ENCODE data around the gene FTL. TPM values are rescaled to one million over a fixed set of nuclear protein-coding genes. Genes with fewer than 3 reads are reported as not detected.
A peak's percentile ranks its signal among the peaks of the same experiment; 100 is the strongest.

Gene FTL
- total and polyA plus RNA-seq, 4 donors: 3,184 to 17,889 (median 5,311) TPM

DNA sequence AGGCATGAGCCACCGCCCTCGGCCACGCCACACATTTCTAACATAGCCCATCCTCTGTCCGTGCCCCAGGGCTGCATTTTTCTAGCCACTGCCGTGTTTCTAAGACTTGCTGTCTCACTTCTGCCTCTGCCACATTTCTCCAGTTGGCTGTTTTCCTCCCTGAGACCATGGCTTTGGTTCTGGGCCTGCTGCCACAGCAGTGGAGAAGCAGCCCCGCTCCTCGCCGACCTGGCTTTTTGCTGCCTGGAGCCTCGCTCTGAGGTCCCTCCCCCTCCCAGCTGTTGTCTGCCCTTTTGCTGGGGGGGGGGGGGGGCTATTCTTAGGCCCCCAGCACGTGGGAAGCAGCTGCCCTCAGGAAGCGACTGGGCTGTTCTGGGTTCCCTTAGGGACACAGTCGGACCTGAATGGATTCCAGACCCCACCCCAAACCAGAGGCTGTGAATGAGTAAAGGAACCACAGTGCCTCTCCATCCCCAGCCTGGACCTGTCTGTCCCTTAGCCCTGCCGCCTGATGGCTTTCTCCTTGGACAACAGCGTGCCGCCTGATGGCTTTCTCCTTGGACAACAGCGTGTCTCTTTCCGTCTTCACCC, 24.7 kb downstream of the FTL start:
- no peaks in the 10 kb centered on the region for H3K4me1 ChIP-seq (ENCODE audit: control insufficient read depth in 1 of 2, insufficient read depth in 2 of 2, low read length in 2 of 2)
- 52 to 56% methylated on average over 15 to 17 of the region's 17 CpGs for WGBS, 2 donors
- no peaks in the 10 kb centered on the region for H3K9me3 ChIP-seq (ENCODE audit: control insufficient read depth, low read length)
- H3K27me3 ChIP-seq (ENCODE audit: control insufficient read depth in 1 of 2, insufficient read depth in 2 of 2, low read length in 1 of 2): no peaks in the 10 kb centered on the region
- H3K27ac ChIP-seq (ENCODE audit: low read depth in 1 of 2, low read length in 2 of 2): no peak overlapping the region
- DNase-seq: no peak
- H3K4me3 ChIP-seq (ENCODE audit: low read length in 2 of 2): no peak overlapping the region
- intact Hi-C loops (cut with DNase I): loop anchor here in 1 of 2 donors (10.0 kb wide), 1 partner anchor 155 kb away; no protein-coding TSS in a partner anchor
- no peak for ATAC-seq (ENCODE audit: low FRiP score)
- H3K36me3 ChIP-seq (ENCODE audit: control insufficient read depth in 1 of 2, insufficient read depth in 2 of 2, low read length in 1 of 2): peaks cover 0 to 4% of the 10 kb centered on the region in 2 donors

- 69 to 73% methylated on average over 4 of the region's 4 CpGs for WGBS, 2 donors
- H3K9me3 ChIP-seq (ENCODE audit: control insufficient read depth, low read length): no peaks in the 10 kb centered on the region
- intact Hi-C loops (cut with DNase I): loop anchor here in 1 of 2 donors (10.0 kb wide), 1 partner anchor 154 kb away; no protein-coding TSS in a partner anchor
- H3K27me3 ChIP-seq (ENCODE audit: control insufficient read depth in 1 of 2, insufficient read depth in 2 of 2, low read length in 1 of 2): no peaks in the 10 kb centered on the region
- H3K36me3 ChIP-seq (ENCODE audit: control insufficient read depth in 1 of 2, insufficient read depth in 2 of 2, low read length in 1 of 2): peaks cover 0 to 4% of the 10 kb centered on the region in 2 donors
- DNase-seq (no peak), ATAC-seq (ENCODE audit: low FRiP score) (no peak)
- no peak overlapping the region for H3K4me3 ChIP-seq (ENCODE audit: low read length in 2 of 2)
- H3K4me1 ChIP-seq (ENCODE audit: control insufficient read depth in 1 of 2, insufficient read depth in 2 of 2, low read length in 2 of 2): no peaks in the 10 kb centered on the region
- no peak overlapping the region for H3K27ac ChIP-seq (ENCODE audit: low read depth in 1 of 2, low read length in 2 of 2)
Observed at GRCh38 chr19:48990400-48990799, 25.3 kb downstream of the FTL start.

GRCh38 chr19:48991011-48991609, 26.0 kb downstream of the FTL start:
- intact Hi-C loops (cut with DNase I): loop anchor here in 1 of 2 donors (10.0 kb wide), 1 partner anchor 154 kb away; no protein-coding TSS in a partner anchor
- Histone ChIP-seq H3K4me3 (ENCODE audit: low read length in 2 of 2) (no peak overlapping the region), H3K9me3 (ENCODE audit: control insufficient read depth, low read length) (no peaks in the 10 kb centered on the region), H3K36me3 (ENCODE audit: control insufficient read depth in 1 of 2, insufficient read depth in 2 of 2, low read length in 1 of 2) (peaks cover 0 to 4% of the 10 kb centered on the region in 2 donors), H3K4me1 (ENCODE audit: control insufficient read depth in 1 of 2, insufficient read depth in 2 of 2, low read length in 2 of 2) (no peaks in the 10 kb centered on the region), H3K27me3 (ENCODE audit: control insufficient read depth in 1 of 2, insufficient read depth in 2 of 2, low read length in 1 of 2) (no peaks in the 10 kb centered on the region), H3K27ac (ENCODE audit: low read depth in 1 of 2, low read length in 2 of 2) (no peak overlapping the region)
- WGBS, 2 donors: 82 to 83% methylated on average over 22 of the region's 22 CpGs
- ATAC-seq (ENCODE audit: low FRiP score): no peak
- DNase-seq: no peak

- ATAC-seq (ENCODE audit: low FRiP score) (peak; percentile 76), DNase-seq (peak; percentile 84 to 85)
- Histone ChIP-seq H3K9me3 (ENCODE audit: control insufficient read depth, low read length) (no peaks in the 10 kb centered on the region), H3K36me3 (ENCODE audit: control insufficient read depth in 1 of 2, insufficient read depth in 2 of 2, low read length in 1 of 2) (peaks cover 0 to 4% of the 10 kb centered on the region in 2 donors), H3K4me3 (ENCODE audit: low read length in 2 of 2) (peak overlapping the region; percentile 44 to 97), H3K27me3 (ENCODE audit: control insufficient read depth in 1 of 2, insufficient read depth in 2 of 2, low read length in 1 of 2) (no peaks in the 10 kb centered on the region), H3K4me1 (ENCODE audit: control insufficient read depth in 1 of 2, insufficient read depth in 2 of 2, low read length in 2 of 2) (no peaks in the 10 kb centered on the region), H3K27ac (ENCODE audit: low read depth in 1 of 2, low read length in 2 of 2) (peak overlapping the region; percentile 31 to 100)
- 6% methylated on average over 8 of the region's 8 CpGs for WGBS, 2 donors
- intact Hi-C loops (cut with DNase I): loop anchor here in 1 of 2 donors (2.0 to 10.0 kb wide), 2 partner anchors 27 to 153 kb away; partner anchors contain the start of gene FTL
Observed at GRCh38 chr19:48991873-48992580, 26.9 kb downstream of the FTL start.

DNA sequence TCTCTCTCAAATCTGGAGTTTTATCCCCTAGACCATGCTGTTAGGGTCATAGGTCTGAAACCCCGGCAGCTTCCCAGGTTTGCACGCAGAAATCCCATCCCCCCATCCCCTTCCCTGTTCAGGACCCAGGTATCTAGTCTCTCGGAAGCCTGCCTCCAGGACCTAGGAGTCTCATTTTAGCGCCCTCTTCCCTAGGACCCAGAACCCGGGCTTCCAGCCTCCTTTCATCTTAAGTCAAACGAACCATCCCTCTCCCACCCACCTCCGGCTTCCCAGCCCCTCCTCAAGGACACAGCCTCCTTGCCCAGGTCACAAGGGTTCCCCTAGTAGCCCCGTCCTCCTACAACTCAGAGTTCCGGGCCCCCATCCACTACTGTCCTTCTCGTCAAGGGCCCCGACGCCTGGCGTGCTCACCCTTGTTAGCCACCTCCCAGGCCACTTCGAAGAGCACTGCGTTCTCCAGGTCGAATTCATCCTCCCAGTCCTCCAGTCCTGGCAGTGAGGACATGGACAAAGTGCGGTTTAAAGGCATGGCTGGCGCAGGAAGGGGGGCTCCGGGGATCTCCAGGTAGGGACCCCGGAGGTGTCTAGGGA, 27.6 kb downstream of the FTL start:
- H3K27me3 ChIP-seq (ENCODE audit: control insufficient read depth in 1 of 2, insufficient read depth in 2 of 2, low read length in 1 of 2): no peaks in the 10 kb centered on the region
- ATAC-seq (ENCODE audit: low FRiP score) (peak; percentile 6), DNase-seq (no peak)
- intact Hi-C loops (cut with DNase I): loop anchor here in 1 of 2 donors (2.0 to 10.0 kb wide), 2 partner anchors 28 to 152 kb away; partner anchors contain the start of gene FTL
- H3K4me1 ChIP-seq (ENCODE audit: control insufficient read depth in 1 of 2, insufficient read depth in 2 of 2, low read length in 2 of 2): no peaks in the 10 kb centered on the region
- no peaks in the 10 kb centered on the region for H3K9me3 ChIP-seq (ENCODE audit: control insufficient read depth, low read length)
- H3K27ac ChIP-seq (ENCODE audit: low read depth in 1 of 2, low read length in 2 of 2): peak overlapping the region; percentile 31 to 100
- H3K36me3 ChIP-seq (ENCODE audit: control insufficient read depth in 1 of 2, insufficient read depth in 2 of 2, low read length in 1 of 2): peaks cover 0 to 4% of the 10 kb centered on the region in 2 donors
- peak overlapping the region; percentile 44 to 97 for H3K4me3 ChIP-seq (ENCODE audit: low read length in 2 of 2)
- WGBS, 2 donors: 0 to 1% methylated on average over 20 of the region's 20 CpGs

DNA sequence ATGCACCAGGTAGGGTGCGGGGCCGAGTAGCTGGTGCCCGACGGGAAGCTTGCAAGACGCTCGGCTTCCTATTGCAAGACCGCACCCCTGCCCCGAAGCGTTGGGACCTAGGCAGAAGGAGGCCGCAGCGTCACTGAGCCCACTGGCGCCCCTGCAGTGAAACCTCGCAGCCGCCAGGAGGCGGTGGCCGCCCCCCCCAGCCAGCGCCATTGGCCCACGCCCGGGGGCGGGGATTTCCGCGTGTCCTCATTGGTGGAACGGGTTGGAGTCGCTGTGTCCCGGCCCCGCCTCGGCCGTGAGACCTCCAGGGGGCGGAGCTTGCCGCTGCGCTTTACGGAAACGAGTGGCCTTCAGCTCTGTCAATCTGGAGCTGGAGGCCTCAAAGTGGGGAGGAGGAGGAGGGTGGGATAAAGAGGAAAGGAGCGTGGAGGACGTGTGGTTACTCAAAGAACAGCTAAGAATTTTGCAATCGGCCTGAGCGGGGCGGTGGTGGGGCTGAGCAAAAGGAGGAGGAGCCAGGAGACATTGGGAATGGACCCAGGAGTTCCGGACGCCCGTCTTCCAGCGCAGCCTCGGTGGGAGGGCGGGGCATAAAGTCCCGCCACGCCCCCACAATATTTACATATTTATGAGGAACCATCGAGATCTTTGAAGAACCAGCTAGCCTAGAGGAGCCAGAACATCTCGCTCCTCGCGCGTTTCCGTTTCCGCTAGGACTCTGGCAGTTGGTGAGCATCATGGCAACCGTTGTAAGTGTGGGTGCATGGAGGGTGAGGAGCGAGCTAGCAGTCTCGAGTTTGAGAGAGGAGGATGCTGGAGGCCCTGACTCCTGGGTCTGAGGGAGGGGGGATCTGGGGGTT, 28.3 kb downstream of the FTL start, which contains the start of the genes GYS1 and RUVBL2:
GYS1 (minus strand) TSS at position 135 of the 860 bp plus-strand sequence. CDS start 197 bp downstream, outside the sequence.
RUVBL2 (plus strand) TSS at position 713 of the 860 bp plus-strand sequence; CDS start at position 738, 25 bp downstream.
- Histone ChIP-seq H3K4me3 (ENCODE audit: low read length in 2 of 2) (peak within 1 kb of the TSS; percentile 60 to 97), H3K27me3 (ENCODE audit: control insufficient read depth in 1 of 2, insufficient read depth in 2 of 2, low read length in 1 of 2) (no peaks in the 10 kb centered on the region), H3K9me3 (ENCODE audit: control insufficient read depth, low read length) (no peaks in the 10 kb centered on the region), H3K27ac (ENCODE audit: low read depth in 1 of 2, low read length in 2 of 2) (peak within 1 kb of the TSS; percentile 31 to 100), H3K36me3 (ENCODE audit: control insufficient read depth in 1 of 2, insufficient read depth in 2 of 2, low read length in 1 of 2) (peaks cover 0 to 4% of the 10 kb centered on the region in 2 donors), H3K4me1 (ENCODE audit: control insufficient read depth in 1 of 2, insufficient read depth in 2 of 2, low read length in 2 of 2) (no peaks in the 10 kb centered on the region)
- DNase-seq: peak; percentile 100
- ATAC-seq (ENCODE audit: low FRiP score): peak; percentile 97
- intact Hi-C loops (cut with DNase I): loop anchor here in 1 of 2 donors (2.0 to 10.0 kb wide), 2 partner anchors 29 to 151 kb away; partner anchors contain the start of gene FTL
- 0 to 1% methylated on average over 56 of the region's 56 CpGs for WGBS, 2 donors

DNA sequence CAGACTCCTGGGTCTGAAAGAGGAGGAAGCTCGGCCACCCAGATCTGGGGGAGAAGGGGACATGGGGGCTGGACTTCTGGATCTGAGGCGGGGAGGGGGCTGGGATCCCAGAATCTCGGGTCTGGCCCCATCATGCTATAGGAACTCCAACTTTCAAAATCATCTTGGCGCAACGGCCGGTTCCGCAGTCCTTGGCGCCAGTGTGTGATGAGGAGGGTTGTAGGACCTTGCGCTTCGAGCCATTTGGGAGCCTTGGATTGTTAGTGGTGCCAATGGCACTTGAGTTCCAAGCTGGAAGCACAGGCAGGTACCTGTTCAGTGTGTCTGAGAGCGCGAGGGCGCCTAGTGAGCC, 28.9 kb downstream of the FTL start:
- H3K9me3 ChIP-seq (ENCODE audit: control insufficient read depth, low read length): no peaks in the 10 kb centered on the region
- no peaks in the 10 kb centered on the region for H3K4me1 ChIP-seq (ENCODE audit: control insufficient read depth in 1 of 2, insufficient read depth in 2 of 2, low read length in 2 of 2)
- WGBS, 2 donors: 0 to 2% methylated on average over 13 of the region's 13 CpGs
- H3K36me3 ChIP-seq (ENCODE audit: control insufficient read depth in 1 of 2, insufficient read depth in 2 of 2, low read length in 1 of 2): no peaks in the 10 kb centered on the region
- ATAC-seq (ENCODE audit: low FRiP score): no peak
- peak overlapping the region; percentile 60 to 63 for H3K4me3 ChIP-seq (ENCODE audit: low read length in 2 of 2)
- intact Hi-C loops (cut with DNase I): loop anchor here in 1 of 2 donors (10.0 kb wide), 1 partner anchor 151 kb away; no protein-coding TSS in a partner anchor
- no peaks in the 10 kb centered on the region for H3K27me3 ChIP-seq (ENCODE audit: control insufficient read depth in 1 of 2, insufficient read depth in 2 of 2, low read length in 1 of 2)
- peak overlapping the region in 1 of 2 donors; percentile 33 for H3K27ac ChIP-seq (ENCODE audit: low read depth in 1 of 2, low read length in 2 of 2)
- DNase-seq: peak in 1 of 2 donors; percentile 77

Data from aorta (tissue), 5 donors.